HG03139 (cell line): ENCODE results near the gene RBM10.

ENCODE experiments used
- ATAC-seq: cut with Tn5 transposase; IDR thresholded peaks from one replicate; pipeline ENCODE4 v1.9.1; 2021; ENCODE audit not compliant: unreplicated experiment

Gene RBM10

DNA sequence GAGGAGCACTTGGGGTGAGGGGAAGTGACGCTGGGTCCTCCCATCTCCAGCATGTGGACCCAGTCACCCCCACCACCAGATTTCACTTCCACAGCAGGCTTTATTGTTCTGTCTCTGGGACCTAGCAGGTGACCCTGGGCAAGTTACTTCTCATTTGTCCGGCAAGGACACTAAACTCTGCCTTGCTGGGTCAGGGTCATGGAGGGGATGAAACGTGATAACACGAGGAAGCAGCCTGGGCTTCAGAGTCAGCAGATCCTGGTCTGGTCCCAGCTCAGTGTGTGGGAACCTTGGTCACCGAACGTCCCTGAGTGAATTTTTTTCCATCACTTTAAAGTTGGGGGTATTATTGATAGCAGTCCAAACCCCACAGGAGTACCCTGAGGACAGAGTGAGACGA, 52.5 kb downstream of the RBM10 start:
- ATAC-seq = no peak

- no peak for ATAC-seq
Measured at GRCh38 chrX:47198026-47198686, 53.1 kb downstream of the RBM10 start.

DNA sequence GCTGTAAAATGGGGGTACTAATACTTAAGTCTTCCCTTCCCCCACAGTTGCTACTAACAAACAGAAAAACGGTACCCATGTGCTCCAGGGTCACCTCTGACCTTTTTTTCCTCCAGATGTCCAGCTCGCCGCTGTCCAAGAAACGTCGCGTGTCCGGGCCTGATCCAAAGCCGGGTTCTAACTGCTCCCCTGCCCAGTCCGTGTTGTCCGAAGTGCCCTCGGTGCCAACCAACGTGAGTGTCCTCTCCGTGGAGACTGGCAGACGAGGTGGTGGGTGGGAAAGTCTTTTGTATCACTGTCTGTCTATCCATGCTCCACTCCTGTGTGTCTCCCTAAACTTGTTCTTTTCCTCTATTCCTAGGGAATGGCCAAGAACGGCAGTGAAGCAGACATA, 53.7 kb downstream of the RBM10 start:
- ATAC-seq = no peak

- no peak for ATAC-seq
Measured at GRCh38 chrX:47199286-47199685, 54.3 kb downstream of the RBM10 start.

DNA sequence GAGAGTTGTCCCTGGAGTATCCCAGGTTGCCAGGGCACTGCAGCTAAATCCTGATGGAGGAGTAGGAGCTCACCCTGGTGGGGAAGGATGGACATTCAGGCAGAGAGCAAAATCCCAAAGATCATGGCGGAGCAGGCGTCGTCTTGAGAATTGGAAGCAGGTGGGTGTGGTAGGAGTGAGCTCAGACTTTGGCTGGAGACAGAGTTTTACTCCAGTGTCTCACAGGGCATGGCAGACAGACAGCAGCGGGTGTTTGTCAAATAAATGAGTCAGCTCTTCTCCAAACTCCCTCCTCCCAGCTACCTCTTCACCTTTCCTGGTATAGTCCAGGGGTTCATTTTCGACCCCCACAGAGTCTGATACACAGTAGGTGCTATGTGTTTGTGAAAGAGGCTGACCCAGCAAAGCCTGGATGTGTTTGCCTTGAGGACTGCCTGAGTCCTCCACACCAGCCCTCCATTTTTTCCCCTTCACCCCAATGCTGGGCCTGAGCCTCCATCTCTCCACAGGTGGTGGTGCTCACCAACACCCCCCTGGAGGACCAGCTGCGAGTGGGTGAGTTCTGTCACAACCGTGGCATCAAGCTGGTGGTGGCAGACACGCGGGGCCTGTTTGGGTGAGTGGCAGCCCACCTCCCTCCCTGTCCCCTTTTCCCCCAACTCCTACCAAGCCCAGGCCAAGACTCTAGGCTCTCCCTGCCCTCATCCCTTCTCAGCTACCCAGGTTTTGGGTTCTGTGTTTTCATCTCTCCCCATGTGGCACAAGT, 55.5 kb downstream of the RBM10 start:
- no peak for ATAC-seq

- no peak for ATAC-seq
Measured at GRCh38 chrX:47201345-47201944, 56.4 kb downstream of the RBM10 start.

GRCh38 chrX:47202316-47202715, 57.3 kb downstream of the RBM10 start:
- no peak for ATAC-seq

GRCh38 chrX:47202877-47203276, 57.9 kb downstream of the RBM10 start:
- ATAC-seq = no peak

DNA sequence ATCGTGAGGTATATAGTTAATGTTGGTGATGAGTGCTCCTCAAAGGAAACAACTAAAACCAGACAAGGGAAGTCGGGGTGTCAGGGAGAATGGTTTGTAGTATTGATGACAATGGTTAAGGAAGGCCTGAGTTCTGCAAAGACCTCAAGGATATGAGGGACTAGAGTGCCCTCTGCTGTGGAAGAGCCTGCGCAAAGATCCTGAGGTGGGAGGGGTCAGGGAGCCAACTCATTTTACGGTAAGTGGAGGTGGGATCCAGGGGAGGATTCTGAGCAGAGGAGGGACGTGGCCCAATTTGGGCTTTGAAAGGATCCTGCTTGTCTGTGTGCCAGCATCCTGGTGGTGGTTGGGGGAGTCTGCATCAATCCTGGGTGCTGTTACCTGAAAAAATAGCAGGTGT, 59.9 kb downstream of the RBM10 start:
- ATAC-seq = no peak

DNA sequence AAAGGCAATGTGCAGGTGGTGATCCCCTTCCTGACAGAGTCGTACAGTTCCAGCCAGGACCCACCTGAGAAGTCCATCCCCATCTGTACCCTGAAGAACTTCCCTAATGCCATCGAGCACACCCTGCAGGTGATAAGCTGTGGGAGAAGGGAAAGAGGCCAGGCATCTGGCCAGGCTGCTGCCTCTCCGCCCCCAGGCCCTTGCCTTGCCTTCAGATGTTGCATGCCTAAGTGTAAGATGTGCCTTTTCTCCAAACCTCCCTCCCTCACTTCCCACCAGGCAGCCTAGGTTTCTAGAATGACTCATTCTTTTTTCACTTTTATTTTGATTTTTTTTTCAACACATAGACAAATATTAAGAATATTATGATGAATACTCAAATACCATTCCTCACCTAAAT, 61.3 kb downstream of the RBM10 start:
- ATAC-seq = no peak

DNA sequence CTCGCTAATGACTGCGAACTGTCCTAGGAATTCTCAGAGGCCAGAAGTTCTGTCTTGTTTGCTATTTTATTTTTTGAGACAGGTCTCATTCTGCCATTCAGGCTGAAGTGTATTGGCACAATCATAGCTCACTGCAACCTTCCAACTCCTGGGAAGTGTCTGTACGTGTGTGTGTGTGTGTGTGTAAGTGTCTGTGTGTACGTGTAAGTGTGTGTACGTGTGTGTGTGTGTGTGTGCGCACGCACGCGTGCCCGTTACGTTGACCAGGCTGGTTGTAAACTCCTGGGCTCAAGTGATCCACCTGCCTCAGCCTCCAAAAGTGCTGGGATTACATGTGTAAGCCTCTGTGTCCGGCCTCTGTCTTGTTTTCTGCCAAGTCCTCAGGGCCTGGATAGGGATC, 63.1 kb downstream of the RBM10 start:
- no peak for ATAC-seq

GRCh38 chrX:47209508-47210238, 64.7 kb downstream of the RBM10 start:
- no peak for ATAC-seq

- ATAC-seq = no peak
Measured at GRCh38 chrX:47210661-47211425, 65.8 kb downstream of the RBM10 start.

DNA sequence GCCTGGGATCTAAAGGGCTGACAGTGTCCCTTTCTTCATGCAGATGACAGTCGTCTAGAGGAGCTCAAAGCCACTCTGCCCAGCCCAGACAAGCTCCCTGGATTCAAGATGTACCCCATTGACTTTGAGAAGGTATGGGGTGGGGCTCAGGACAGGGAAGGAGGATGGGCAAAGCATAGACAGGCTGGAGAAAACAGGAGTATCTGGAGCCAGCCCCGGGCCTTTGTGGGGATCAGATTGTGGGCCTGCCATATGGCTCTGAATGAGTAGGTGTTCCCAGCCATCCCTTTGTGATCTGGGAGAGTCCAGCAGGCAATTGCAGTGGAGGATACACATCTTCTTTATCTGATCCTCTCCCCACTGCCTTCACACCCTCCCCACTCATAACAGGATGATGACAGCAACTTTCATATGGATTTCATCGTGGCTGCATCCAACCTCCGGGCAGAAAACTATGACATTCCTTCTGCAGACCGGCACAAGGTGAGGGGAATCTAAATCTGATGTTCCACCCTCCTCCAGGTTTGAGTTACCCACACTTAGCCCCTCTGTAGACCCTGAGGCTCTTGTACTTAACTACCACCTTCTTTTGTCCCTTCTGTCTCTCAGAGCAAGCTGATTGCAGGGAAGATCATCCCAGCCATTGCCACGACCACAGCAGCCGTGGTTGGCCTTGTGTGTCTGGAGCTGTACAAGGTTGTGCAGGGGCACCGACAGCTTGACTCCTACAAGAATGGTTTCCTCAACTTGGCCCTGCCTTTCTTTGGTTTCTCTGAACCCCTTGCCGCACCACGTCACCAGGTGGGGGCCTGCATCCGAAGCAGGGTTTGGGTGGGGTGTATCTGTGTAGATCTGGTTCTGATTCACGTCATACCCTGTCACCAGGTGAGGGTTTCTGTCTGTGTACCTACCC, 67.6 kb downstream of the RBM10 start:
- ATAC-seq = no peak

DNA sequence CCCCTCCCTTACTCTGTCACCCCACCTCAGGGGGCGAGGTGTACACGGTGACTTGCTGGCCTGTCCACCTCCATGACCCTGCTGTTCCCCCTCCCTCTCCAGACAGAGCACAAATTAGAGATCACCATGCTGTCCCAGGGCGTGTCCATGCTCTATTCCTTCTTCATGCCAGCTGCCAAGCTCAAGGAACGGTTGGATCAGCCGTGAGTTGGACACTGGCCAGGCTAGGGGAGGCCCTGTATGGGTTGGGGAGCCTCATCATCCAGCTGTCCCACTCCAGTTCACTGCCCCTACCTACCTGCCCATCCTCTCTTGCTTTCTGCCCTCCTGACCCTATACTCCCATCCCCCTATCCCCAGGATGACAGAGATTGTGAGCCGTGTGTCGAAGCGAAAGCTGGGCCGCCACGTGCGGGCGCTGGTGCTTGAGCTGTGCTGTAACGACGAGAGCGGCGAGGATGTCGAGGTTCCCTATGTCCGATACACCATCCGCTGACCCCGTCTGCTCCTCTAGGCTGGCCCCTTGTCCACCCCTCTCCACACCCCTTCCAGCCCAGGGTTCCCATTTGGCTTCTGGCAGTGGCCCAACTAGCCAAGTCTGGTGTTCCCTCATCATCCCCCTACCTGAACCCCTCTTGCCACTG, 69.5 kb downstream of the RBM10 start:
- no peak for ATAC-seq

DNA sequence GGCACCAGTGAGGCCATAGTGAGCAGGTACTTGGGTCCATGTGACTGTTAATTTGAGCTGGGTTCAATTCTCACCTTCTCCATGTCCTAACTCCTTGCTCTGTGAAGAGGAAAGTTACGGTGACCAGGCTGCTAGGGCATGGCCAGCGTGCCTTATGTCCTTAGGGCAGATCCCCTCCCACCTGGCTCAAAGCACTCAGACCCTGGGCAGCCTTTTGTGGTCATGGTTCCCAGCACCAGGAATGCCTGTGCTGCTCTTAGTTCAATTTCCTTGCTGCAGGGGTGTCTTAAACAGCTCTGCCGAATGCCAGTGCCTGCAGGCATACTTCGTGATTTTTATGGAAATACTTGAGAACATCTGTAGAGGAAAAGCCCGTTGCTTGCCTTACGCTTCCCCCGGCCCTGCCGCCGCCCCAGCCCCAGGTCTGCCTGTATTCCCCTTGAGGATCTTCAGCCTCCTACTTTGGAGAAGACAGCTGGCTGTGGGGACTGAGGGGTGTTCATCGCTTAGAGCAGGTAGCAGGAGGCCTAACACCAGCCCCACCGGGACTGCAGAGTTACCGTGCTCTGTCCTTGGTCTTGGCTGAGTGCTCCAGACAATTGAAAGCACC, 70.4 kb downstream of the RBM10 start:
- no peak for ATAC-seq

DNA sequence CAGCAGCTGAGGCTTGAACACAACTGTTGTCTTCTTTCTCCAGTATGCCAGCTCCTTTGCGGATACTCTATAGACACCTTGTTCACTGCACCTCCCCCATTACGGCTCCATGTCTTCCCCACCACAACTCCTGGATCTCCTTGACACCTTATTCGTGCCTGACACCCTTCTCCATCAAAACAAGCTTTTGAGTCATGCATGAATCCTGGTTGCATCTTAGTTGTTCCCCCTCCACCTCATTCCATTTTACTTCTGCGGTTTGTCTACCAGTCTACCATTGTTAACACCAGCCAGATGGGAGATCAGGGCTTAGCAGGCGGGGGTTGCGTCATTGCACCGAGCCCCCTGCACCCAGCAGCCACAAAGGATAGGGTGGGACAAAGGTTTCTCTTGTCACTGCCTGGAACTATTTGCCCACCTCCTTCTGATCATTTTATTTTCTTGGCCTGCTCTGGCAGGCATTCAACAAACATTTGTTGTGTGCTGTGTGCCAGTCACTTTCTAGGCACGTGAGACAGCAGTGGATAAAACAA, 71.4 kb downstream of the RBM10 start:
- ATAC-seq = no peak

- no peak for ATAC-seq
Measured at GRCh38 chrX:47217121-47217851, 72.3 kb downstream of the RBM10 start.
